ENCODE measurements around the gene MUC20.
"Not testable (repeated sequence)": the region's sequence is repeated elsewhere in the genome, so short reads cannot be mapped to it uniquely, and the experiment has no call there.

The MUC20 gene

DNA sequence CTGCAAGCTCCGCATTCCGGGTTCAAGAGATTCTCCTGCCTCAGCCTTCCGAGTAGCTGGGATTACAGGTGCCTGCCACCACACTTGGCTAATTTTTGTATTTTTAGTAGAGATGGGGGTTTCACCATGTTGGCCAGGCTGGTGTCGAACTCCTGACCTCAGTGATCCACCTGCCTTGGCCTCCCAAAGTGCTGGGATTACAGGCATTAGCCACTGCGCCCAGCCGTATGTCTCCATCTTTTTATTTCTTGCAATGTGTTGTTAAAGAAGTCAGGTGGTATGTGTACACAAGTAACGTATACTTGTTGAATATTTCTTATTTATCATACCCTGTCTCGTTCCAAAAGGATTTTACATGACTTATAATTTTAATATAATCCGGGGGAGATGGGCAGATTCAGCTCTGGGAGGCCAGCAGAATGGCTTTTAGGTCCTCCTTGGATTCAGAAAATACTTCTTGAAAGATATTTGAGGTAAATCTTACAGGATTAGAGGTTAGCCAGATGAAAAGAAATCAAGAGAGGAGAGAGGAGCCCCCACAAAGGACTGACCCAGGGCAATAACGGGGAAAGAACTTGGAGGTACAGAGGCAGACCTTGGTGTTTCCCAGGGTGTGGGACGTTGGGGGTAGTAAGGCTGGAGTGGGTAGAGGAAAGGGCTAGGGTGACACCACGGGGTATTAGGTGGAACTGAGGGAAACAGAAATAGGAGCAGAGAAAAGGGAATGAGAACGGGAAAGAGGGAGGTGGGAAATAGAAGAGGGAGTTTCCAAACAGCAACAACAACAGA is 27.2 kb upstream of the MUC20 start:
- no peak for DNase-seq (ENCODE audit: low read depth)

- not testable (repeated sequence) for DNase-seq (ENCODE audit: low read depth)
These were observed 26.3 kb upstream of the MUC20 start for GRCh38 chr3:195694217-195695076.

GRCh38 chr3:195696632-195697278 is 24.0 kb upstream of the MUC20 start:
- DNase-seq (ENCODE audit: low read depth), result no peak

- DNase-seq (ENCODE audit: low read depth), result peak; percentile 97
These were observed 23.0 kb upstream of the MUC20 start for GRCh38 chr3:195697582-195698324.

DNA sequence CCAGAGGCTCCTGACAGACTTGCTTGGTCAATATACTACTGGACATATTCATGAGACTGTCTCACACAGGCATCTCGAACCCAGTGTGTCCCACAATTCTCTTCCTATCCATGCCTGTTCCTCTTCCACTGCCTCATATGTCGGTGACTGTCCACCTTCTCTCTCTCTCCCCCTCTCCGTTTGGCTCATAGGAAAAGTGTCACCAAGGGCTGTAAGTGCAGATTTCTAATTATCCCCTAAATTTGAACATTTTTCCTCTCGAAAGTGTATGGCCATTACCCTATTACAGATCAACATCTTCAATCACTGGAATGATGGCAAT is 22.5 kb upstream of the MUC20 start:
- DNase-seq (ENCODE audit: low read depth), result no peak

GRCh38 chr3:195698647-195699387 is 22.0 kb upstream of the MUC20 start:
- DNase-seq (ENCODE audit: low read depth), result peak; percentile 46

DNA sequence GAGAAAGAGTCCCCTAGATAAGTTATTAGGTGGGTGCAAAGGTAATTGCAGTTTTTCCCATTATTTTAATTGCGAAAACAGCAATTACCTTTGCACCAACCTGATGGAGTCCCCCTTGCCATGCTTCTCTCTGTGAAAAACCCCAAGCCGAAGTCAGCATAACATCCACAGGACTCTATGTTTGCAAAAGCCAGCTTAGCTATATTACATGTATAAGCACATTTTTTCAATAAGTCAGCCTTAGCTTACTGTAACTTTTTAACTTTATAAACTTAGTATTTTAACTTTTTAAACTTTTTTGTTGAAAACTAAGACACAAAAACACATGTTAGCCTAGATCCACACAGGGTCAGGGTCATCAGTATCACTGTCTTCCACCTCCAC is 21.4 kb upstream of the MUC20 start:
- DNase-seq (ENCODE audit: low read depth), result no peak

DNA sequence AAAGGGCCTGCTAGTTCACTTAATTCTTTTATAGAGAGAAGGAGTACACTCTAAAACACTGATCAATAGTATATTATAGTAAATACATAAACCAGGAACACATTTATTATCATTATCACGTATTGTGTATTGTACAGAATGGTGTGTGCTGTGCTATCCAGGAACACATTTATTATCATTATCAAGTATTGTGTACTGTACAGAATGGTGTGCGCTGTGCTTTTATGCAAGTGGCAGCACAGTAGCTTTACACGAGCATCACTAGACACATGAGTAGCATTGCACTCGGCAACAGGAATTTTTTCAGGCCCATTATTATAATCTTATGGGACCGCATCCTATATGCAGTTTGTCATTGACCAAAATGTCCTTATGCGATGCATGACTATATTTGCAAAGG is 20.9 kb upstream of the MUC20 start:
- DNase-seq (ENCODE audit: low read depth), result no peak

GRCh38 chr3:195700319-195700718 is 20.5 kb upstream of the MUC20 start:
- no peak for DNase-seq (ENCODE audit: low read depth)

- DNase-seq (ENCODE audit: low read depth), result no peak
These were observed 19.5 kb upstream of the MUC20 start for GRCh38 chr3:195701042-195701915.

DNA sequence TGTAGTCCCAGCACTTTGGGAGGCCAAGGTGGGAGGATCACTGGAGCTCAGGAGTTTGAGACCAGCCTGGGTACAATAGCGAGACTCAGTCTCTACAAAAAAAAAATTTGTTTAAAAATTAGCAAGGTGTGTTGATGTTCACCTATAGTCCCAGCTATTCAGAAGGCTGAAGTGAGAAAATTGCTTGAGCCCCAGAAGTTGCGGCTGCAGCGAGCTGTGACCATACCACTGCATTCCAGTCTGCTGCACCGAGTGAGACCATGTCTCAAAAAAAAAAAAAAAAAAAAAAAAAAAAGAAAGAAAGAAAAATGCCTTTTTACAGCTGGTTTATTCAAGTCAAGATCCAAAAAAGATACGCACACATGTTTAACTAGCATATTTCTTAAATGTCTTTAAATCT is 17.0 kb upstream of the MUC20 start:
- no peak for DNase-seq (ENCODE audit: low read depth)

DNA sequence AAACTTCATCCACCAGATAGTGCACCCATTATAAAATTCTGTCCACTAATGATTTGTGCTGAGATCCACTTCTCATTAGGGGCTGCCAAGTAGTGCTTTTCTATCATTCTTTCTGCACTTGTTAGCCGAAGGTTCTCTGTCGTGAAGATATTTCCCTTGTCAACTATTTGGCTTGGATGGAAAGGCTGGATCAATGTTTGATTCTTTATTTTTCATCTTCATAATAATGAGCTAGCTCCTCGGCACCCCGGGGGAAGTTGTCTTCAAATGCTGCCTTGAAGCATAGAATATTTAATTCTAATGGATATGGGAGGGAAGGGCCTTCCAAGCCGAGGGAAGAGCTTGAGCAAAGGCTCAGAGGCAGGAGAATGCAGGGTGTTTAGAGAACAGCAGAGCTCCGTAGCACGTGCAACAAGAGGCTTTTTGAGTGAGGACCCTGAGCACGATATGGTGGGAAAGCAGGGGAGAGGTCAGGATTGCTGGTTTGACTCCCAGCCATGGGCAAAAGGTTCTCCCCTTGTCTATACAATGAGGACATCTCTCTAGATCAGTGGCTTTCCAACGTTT is 16.3 kb upstream of the MUC20 start:
- DNase-seq (ENCODE audit: low read depth), result no peak

GRCh38 chr3:195705081-195705991 is 15.4 kb upstream of the MUC20 start:
- DNase-seq (ENCODE audit: low read depth), result no peak

GRCh38 chr3:195708061-195708460 is 12.7 kb upstream of the MUC20 start:
- DNase-seq (ENCODE audit: low read depth), result no peak

DNA sequence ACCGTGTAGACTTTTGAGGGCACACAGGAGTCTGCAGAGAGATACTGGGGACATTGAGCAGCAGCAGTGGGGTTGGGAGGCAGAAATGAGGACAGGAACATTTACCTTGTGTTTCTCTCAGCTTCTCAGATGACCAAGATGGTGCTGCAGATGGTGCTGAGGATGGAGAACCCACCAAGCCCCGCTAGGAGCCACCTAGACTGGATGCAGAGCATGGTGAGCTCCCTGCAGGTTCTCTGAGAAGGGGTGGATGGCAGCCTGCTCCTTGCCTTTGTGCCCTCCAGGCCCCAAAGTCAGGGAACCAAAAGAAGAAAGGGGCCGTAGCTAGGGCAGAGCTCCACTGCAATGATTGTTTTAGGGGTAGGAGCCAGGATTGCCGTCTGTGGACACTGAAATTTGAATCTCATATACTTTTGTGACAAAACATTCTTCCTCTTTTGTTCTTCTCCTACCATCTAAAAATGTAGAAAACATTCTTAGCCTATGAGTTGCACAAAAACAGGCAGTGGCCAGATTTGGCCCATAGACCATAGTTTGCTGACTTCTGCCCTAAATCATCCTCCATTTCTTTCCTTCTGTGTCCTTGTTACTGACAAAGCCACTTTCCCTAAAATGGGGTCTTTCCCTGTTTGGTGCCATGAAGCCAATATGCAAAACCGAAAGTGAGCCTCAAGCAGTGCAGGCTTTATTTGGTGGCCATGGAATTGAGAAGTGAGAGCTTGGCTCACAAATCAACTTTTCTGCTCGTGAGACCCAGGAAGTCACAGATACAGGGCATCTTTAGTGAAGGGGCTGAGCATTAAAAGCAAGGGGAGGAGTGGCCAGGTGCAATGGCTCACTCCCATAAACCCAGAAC is 11.9 kb upstream of the MUC20 start:
- DNase-seq (ENCODE audit: low read depth), result peak; percentile 63

- DNase-seq (ENCODE audit: low read depth), result no peak
These were observed 11.1 kb upstream of the MUC20 start for GRCh38 chr3:195709676-195710085.

DNA sequence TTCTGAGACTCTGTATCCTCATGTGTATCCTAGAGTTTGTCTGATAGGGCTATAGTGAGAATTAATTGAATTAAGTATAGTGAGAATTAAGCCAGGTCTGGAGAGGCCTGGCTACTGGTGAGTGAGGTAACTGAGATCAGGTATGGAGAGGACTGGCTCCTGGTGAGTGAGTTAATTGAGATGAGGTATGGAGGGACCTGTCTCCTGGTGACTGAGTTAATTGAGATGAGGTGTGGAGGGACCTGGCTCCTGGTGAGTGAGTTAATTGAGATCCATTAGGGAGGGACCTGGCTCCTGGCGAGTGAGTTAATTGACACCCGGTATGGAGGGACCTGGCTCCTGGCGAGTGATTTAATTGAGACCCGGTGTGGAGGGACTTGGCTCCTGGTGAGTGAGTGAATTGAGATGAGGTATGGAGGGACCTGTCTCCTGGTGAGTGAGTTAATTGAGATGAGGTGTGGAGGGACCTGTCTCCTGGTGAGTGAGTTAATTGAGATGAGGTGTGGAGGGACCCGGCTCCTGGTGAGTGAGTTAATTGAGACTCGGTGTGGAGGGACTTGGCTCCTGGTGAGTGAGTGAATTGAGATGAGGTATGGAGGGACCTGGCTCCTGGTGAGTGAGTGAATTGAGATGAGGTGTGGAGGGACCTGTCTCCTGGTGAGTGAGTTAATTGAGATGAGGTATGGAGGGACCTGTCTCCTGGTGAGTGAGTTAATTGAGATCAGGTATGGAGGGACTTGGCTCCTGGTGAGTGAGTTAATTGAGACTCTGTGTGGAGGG is 10.5 kb upstream of the MUC20 start:
- not testable (repeated sequence) for DNase-seq (ENCODE audit: low read depth)
